WTC11 (cell line): ENCODE measurements around the gene GSC. TPM values are rescaled to one million over a fixed set of nuclear protein-coding genes. Genes with fewer than 3 reads are reported as not detected.

Source experiments
- ATAC-seq: fragments of 200-7000 bp; cut with Tn5 transposase; 2 replicates; pipeline ENCODE4 v1.10.0; 2021; ENCODE audit warnings: mild to moderate bottlenecking, moderate library complexity
- CTCF ChIA-PET: fragments of 300-600 bp; sonication (Branson Sonifier 250); formaldehyde crosslinking; loops from one replicate; lab custom pipeline; 2021; ENCODE audit warnings: antibody characterized with exemption; lab: Charles Lee
- POLR2A ChIA-PET: fragments of 350-600 bp; sonication (Branson Sonifier 250); formaldehyde crosslinking; loops from one replicate; lab custom pipeline; 2021; ENCODE audit warnings: antibody characterized with exemption; lab: Charles Lee
- DNase-seq: peaks from one replicate; pipeline ENCODE4 v3.0.0; 2021; ENCODE audit warnings: low spot score
- H3K27ac Mint-ChIP-seq: 2 replicates; pipeline ENCODE4 v1.8.0; 2021; ENCODE audit warnings: mixed read lengths
- H3K27me3 Mint-ChIP-seq: 2 replicates; pipeline ENCODE4 v1.8.0; 2021; ENCODE audit warnings: low read depth, mild to moderate bottlenecking, moderate library complexity, mixed read lengths
- H3K36me3 Mint-ChIP-seq: 2 replicates; pipeline ENCODE4 v1.8.0; 2021; ENCODE audit warnings: mixed read lengths
- H3K4me1 Mint-ChIP-seq: 2 replicates; pipeline ENCODE4 v1.8.0; 2022; ENCODE audit warnings: mixed read lengths
- H3K4me3 Mint-ChIP-seq: 2 replicates; pipeline ENCODE4 v1.8.0; 2021; ENCODE audit warnings: mild to moderate bottlenecking, moderate library complexity, mixed read lengths
- H3K9me3 Mint-ChIP-seq: 2 replicates; pipeline ENCODE4 v1.8.0; 2021; ENCODE audit warnings: mixed read lengths
- AR ChIP-seq: fragments of 250-450 bp; sonication (Bioruptor Pico); IDR thresholded peaks from 2 replicates; pipeline ENCODE4 v1.9.0; 2021; ENCODE audit warnings: mild to moderate bottlenecking
- CBFB ChIP-seq: sonication (generic); formaldehyde crosslinking; IDR thresholded peaks from 2 replicates; pipeline ENCODE4 v1.8.1; 2022; ENCODE audit warnings: mild to moderate bottlenecking, low read depth, missing genetic modification reagents
- ESRRA ChIP-seq: sonication (generic); formaldehyde crosslinking; IDR thresholded peaks from 2 replicates; pipeline ENCODE4 v1.8.1; 2022; ENCODE audit warnings: mild to moderate bottlenecking, missing genetic modification reagents, borderline replicate concordance
- ETV6 ChIP-seq: sonication (generic); formaldehyde crosslinking; IDR thresholded peaks from 2 replicates; pipeline ENCODE4 v1.8.1; 2022; ENCODE audit warnings: mild to moderate bottlenecking, missing genetic modification reagents
- FOXP1 ChIP-seq: sonication (generic); formaldehyde crosslinking; IDR thresholded peaks from 2 replicates; pipeline ENCODE4 v1.8.0; 2022; ENCODE audit warnings: missing genetic modification reagents, mild to moderate bottlenecking, moderate library complexity, borderline replicate concordance
- HMGA2 ChIP-seq: fragments of 250-450 bp; sonication (Bioruptor Pico); IDR thresholded peaks from 2 replicates; pipeline ENCODE4 v1.4.0; 2021; ENCODE audit warnings: mild to moderate bottlenecking, moderate library complexity
- NR1H2 ChIP-seq: sonication (generic); formaldehyde crosslinking; IDR thresholded peaks from 2 replicates; pipeline ENCODE4 v1.9.0; 2021; ENCODE audit warnings: mild to moderate bottlenecking, moderate library complexity, missing genetic modification reagents
- ZBTB43 ChIP-seq: sonication (generic); formaldehyde crosslinking; IDR thresholded peaks from 2 replicates; pipeline ENCODE4 v1.8.1; 2023; ENCODE audit warnings: mild to moderate bottlenecking, missing genetic modification reagents
- ZSCAN18 ChIP-seq: fragments of 250-450 bp; sonication (Bioruptor Pico); IDR thresholded peaks from 2 replicates; pipeline ENCODE4 v2.1.2; 2022; ENCODE audit warnings: mild to moderate bottlenecking, moderate library complexity
- total RNA-seq: library from RNA; stranded (reverse); gene quantifications from 3 replicates; pipeline ENCODE4 v1.2.3, GENCODE V29; 2021
- TF ChIP-seq, protein P1 (sequence below): sonication (generic); formaldehyde crosslinking; IDR thresholded peaks from 2 replicates; pipeline ENCODE4 v1.8.0; 2023; ENCODE audit warnings: missing genetic modification reagents, mild to moderate bottlenecking, borderline replicate concordance

Gene GSC
- total RNA-seq, 1 experiment from 2014 or later: 4.4 TPM

- TF ChIP-seq, protein P1, sequence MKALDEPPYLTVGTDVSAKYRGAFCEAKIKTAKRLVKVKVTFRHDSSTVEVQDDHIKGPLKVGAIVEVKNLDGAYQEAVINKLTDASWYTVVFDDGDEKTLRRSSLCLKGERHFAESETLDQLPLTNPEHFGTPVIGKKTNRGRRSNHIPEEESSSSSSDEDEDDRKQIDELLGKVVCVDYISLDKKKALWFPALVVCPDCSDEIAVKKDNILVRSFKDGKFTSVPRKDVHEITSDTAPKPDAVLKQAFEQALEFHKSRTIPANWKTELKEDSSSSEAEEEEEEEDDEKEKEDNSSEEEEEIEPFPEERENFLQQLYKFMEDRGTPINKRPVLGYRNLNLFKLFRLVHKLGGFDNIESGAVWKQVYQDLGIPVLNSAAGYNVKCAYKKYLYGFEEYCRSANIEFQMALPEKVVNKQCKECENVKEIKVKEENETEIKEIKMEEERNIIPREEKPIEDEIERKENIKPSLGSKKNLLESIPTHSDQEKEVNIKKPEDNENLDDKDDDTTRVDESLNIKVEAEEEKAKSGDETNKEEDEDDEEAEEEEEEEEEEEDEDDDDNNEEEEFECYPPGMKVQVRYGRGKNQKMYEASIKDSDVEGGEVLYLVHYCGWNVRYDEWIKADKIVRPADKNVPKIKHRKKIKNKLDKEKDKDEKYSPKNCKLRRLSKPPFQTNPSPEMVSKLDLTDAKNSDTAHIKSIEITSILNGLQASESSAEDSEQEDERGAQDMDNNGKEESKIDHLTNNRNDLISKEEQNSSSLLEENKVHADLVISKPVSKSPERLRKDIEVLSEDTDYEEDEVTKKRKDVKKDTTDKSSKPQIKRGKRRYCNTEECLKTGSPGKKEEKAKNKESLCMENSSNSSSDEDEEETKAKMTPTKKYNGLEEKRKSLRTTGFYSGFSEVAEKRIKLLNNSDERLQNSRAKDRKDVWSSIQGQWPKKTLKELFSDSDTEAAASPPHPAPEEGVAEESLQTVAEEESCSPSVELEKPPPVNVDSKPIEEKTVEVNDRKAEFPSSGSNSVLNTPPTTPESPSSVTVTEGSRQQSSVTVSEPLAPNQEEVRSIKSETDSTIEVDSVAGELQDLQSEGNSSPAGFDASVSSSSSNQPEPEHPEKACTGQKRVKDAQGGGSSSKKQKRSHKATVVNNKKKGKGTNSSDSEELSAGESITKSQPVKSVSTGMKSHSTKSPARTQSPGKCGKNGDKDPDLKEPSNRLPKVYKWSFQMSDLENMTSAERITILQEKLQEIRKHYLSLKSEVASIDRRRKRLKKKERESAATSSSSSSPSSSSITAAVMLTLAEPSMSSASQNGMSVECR: no peak
- no peak for TF ChIP-seq NR1H2
These were observed 2.1 kb upstream of the GSC start (continued) for GRCh38 chr14:94771906-94772490.

DNA sequence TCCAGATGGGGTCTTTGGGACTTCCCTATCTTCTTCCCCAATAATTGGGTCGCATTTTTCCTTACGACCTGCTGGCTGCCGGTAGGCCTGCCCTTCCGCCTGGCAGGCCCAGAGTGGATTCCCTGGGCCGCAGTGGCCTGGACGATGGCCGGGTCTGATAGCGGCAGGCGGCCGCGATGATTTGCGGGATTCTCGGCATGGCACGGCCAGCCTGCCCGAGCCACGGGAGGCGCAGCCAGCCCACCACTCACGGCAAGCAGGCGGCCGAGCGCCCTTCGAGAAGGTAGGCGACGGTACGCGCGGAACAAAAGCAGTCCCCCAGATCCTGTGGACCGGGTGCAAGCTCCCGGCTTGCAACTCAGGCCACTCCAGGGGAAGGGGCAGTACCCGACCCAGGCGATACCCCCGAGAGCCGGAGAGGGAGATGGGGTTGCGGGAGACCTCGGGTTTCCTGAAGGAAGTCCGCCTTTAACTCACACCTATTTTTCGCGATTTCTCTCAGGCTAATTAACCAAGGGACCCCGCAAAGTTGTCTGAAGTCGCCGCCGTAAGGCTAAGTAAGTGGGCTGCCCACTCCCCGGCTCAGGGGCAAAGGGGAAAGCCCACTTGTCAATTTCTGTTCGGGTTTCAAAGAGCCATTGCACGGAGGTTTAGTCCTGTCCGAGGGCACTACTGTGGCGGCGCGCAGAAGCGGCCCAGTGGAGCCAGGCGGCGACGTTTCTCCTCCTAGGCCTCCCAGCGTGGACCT is 1.4 kb upstream of the GSC start:
- peak; percentile 2; the same call in 1 of the 2 replicates for ATAC-seq

More for the DNA sequence above, 1.4 kb upstream of the GSC start:
- Mint-ChIP-seq H3K4me1 (peaks cover 77% of the 10 kb centered on the region), H3K9me3 (no peaks in the 10 kb centered on the region), H3K27me3 (peaks cover 98% of the 10 kb centered on the region), H3K36me3 (no peaks in the 10 kb centered on the region)
- DNase-seq: peak; percentile 36
- CTCF ChIA-PET: interaction anchor here (1.8 kb wide), 1 partner anchor 23 kb away, joined by 12 read pairs; no protein-coding TSS in a partner anchor
- peak; percentile 15; the same call in 1 of the 2 replicates for TF ChIP-seq FOXP1 (CRISPR knock-in tag)
- no peak for TF ChIP-seq ETV6 (CRISPR knock-in tag)
- no peak for TF ChIP-seq ZSCAN18 (CRISPR knock-in tag)
- TF ChIP-seq HMGA2: no peak
- TF ChIP-seq AR (CRISPR knock-in tag): no peak
- no peak for TF ChIP-seq CBFB (CRISPR knock-in tag)
- no peak for TF ChIP-seq ZBTB43 (CRISPR knock-in tag)
- no peak for TF ChIP-seq ESRRA (CRISPR knock-in tag)
- TF ChIP-seq, all 79 proteins: peak for 1
- POLR2A ChIA-PET: no interaction called here
- Mint-ChIP-seq H3K27ac (no peak overlapping the region), H3K4me3 (peak overlapping the region; percentile 76)
